Karpas-422 (cell line): ENCODE data around the gene SMIM17. TPM values are rescaled to one million over a fixed set of nuclear protein-coding genes. Genes with fewer than 3 reads are reported as not detected.

Source experiments
- DNase-seq: peaks from one replicate; pipeline ENCODE4 v3.0.0-alpha.2; 2015
- H2AFZ ChIP-seq: fragments of 200-600 bp; sonication (generic); 2 replicates; pipeline ENCODE4 v1.6.1; 2014; ENCODE audit warnings: antibody characterized with exemption, low read length, mixed read lengths
- H3K27ac ChIP-seq: fragments of 200-600 bp; sonication (generic); 2 replicates; pipeline ENCODE4 v1.5.1; 2014; ENCODE audit warnings: mild to moderate bottlenecking, low read length, moderate library complexity
- H3K27me3 ChIP-seq: fragments of 200-600 bp; sonication (generic); 2 replicates; pipeline ENCODE4 v1.6.1; 2014; ENCODE audit warnings: low read length, mixed read lengths
- H3K36me3 ChIP-seq: fragments of 200-600 bp; sonication (generic); 2 replicates; pipeline ENCODE4 v1.6.1; 2014; ENCODE audit warnings: low read length, mixed read lengths; ENCODE audit not compliant: insufficient read depth
- H3K4me1 ChIP-seq: fragments of 200-600 bp; sonication (generic); 2 replicates; pipeline ENCODE4 v1.6.1; 2014; ENCODE audit warnings: mild to moderate bottlenecking, low read length, mixed read lengths
- H3K4me2 ChIP-seq: fragments of 200-600 bp; sonication (generic); 2 replicates; pipeline ENCODE4 v1.6.1; 2014; ENCODE audit warnings: low read length, low read depth, mild to moderate bottlenecking; ENCODE audit not compliant: poor library complexity, severe bottlenecking
- H3K4me3 ChIP-seq: fragments of 200-600 bp; sonication (generic); 2 replicates; pipeline ENCODE4 v1.5.1; 2014; ENCODE audit warnings: mild to moderate bottlenecking, antibody characterized with exemption, low read length, mixed read lengths
- H3K79me2 ChIP-seq: fragments of 200-600 bp; sonication (generic); 2 replicates; pipeline ENCODE4 v1.6.1; 2014; ENCODE audit warnings: mild to moderate bottlenecking, low read length, mixed read lengths
- H3K9ac ChIP-seq: fragments of 200-600 bp; sonication (generic); 2 replicates; pipeline ENCODE4 v1.6.0; 2014; ENCODE audit warnings: low read length
- H3K9me2 ChIP-seq: fragments of 200-600 bp; sonication (generic), shearing (Covaris generic); replicated peaks from 2 replicates; pipeline ENCODE4 v1.6.0; 2014; ENCODE audit warnings: mild to moderate bottlenecking, low read length, moderate library complexity; ENCODE audit not compliant: insufficient read depth
- H3K9me3 ChIP-seq: fragments of 300-700, 200-600 bp; sonication (generic); 2 replicates; pipeline ENCODE4 v1.6.1; 2014; ENCODE audit warnings: low read length, mixed read lengths
- H4K20me1 ChIP-seq: fragments of 200-600 bp; sonication (generic); 2 replicates; pipeline ENCODE4 v1.6.1; 2014; ENCODE audit warnings: mild to moderate bottlenecking, antibody characterized with exemption, low read length, low read depth; ENCODE audit not compliant: insufficient read depth
- total RNA-seq: library from RNA; depleted of rRNA; stranded (reverse); fragments of >200 nt; shearing (Covaris generic); gene quantifications from 2 replicates; pipeline ENCODE4 v1.2.3, GENCODE V29; 2014; ENCODE audit warnings: low replicate concordance

The SMIM17 gene
- total RNA-seq, 1 experiment from 2014 or later: 0.19 TPM

GRCh38 chr19:56678205-56678604, 35.2 kb downstream of the SMIM17 start:
- Histone ChIP-seq H3K9me2 (no peaks in the 10 kb centered on the region), H3K79me2 (no peaks in the 10 kb centered on the region), H3K9ac (no peak overlapping the region), H3K4me3 (no peak overlapping the region), H3K4me1 (no peaks in the 10 kb centered on the region), H3K9me3 (peaks cover 18% of the 10 kb centered on the region), H3K36me3 (no peaks in the 10 kb centered on the region), H2AFZ (no peak overlapping the region), H3K4me2 (no peak overlapping the region), H3K27me3 (no peaks in the 10 kb centered on the region), H4K20me1 (no peaks in the 10 kb centered on the region), H3K27ac (no peak overlapping the region)
- DNase-seq: no peak

- H3K36me3 ChIP-seq: no peaks in the 10 kb centered on the region
- H3K4me1 ChIP-seq: no peaks in the 10 kb centered on the region
- H4K20me1 ChIP-seq: no peaks in the 10 kb centered on the region
- H3K27me3 ChIP-seq: no peaks in the 10 kb centered on the region
- H3K9ac ChIP-seq: no peak overlapping the region
- no peaks in the 10 kb centered on the region for H3K79me2 ChIP-seq
- H2AFZ ChIP-seq: no peak overlapping the region
- DNase-seq: no peak
- H3K9me2 ChIP-seq: no peaks in the 10 kb centered on the region
- no peak overlapping the region for H3K27ac ChIP-seq
- no peak overlapping the region for H3K4me2 ChIP-seq
- H3K9me3 ChIP-seq: peaks cover 12% of the 10 kb centered on the region
- no peak overlapping the region for H3K4me3 ChIP-seq
These were observed 38.7 kb downstream of the SMIM17 start for GRCh38 chr19:56681702-56682101.

- H3K9ac ChIP-seq: no peak overlapping the region
- no peaks in the 10 kb centered on the region for H3K4me1 ChIP-seq
- H3K79me2 ChIP-seq: no peaks in the 10 kb centered on the region
- H3K9me2 ChIP-seq: no peaks in the 10 kb centered on the region
- no peak for DNase-seq
- H2AFZ ChIP-seq: no peak overlapping the region
- H3K9me3 ChIP-seq: peaks cover 13% of the 10 kb centered on the region
- H3K27me3 ChIP-seq: no peaks in the 10 kb centered on the region
- no peaks in the 10 kb centered on the region for H4K20me1 ChIP-seq
- H3K4me2 ChIP-seq: no peak overlapping the region
- H3K36me3 ChIP-seq: no peaks in the 10 kb centered on the region
- no peak overlapping the region for H3K4me3 ChIP-seq
- H3K27ac ChIP-seq: no peak overlapping the region
These were observed 40.2 kb downstream of the SMIM17 start for GRCh38 chr19:56683116-56683515.

GRCh38 chr19:56687031-56687430, 44.1 kb downstream of the SMIM17 start:
- Histone ChIP-seq H3K9ac (no peak overlapping the region), H3K9me3 (peaks cover 3% of the 10 kb centered on the region; the same call in 1 of the 2 replicates)

GRCh38 chr19:56689198-56689597, 46.2 kb downstream of the SMIM17 start:
- peak; percentile 47 for DNase-seq
- Histone ChIP-seq H3K4me1 (no peaks in the 10 kb centered on the region), H3K36me3 (no peaks in the 10 kb centered on the region), H3K27ac (no peak overlapping the region), H3K79me2 (no peaks in the 10 kb centered on the region), H3K4me3 (no peak overlapping the region), H3K9me3 (peaks cover 7% of the 10 kb centered on the region), H2AFZ (no peak overlapping the region), H3K9ac (no peak overlapping the region), H3K27me3 (no peaks in the 10 kb centered on the region; the same call in 1 of the 2 replicates), H4K20me1 (no peaks in the 10 kb centered on the region), H3K4me2 (no peak overlapping the region), H3K9me2 (no peaks in the 10 kb centered on the region)

More at GRCh38 chr19:56687031-56687430, 44.1 kb downstream of the SMIM17 start:
- Histone ChIP-seq H3K4me1 (no peaks in the 10 kb centered on the region), H4K20me1 (no peaks in the 10 kb centered on the region), H2AFZ (no peak overlapping the region), H3K36me3 (no peaks in the 10 kb centered on the region), H3K27me3 (no peaks in the 10 kb centered on the region), H3K79me2 (no peaks in the 10 kb centered on the region), H3K4me2 (no peak overlapping the region), H3K4me3 (no peak overlapping the region), H3K27ac (no peak overlapping the region), H3K9me2 (no peaks in the 10 kb centered on the region)
- no peak for DNase-seq

GRCh38 chr19:56690670-56691069, 47.7 kb downstream of the SMIM17 start:
- no peak overlapping the region for H3K9ac ChIP-seq
- peaks cover 7% of the 10 kb centered on the region for H3K9me3 ChIP-seq

GRCh38 chr19:56692206-56692895, 49.4 kb downstream of the SMIM17 start:
- Histone ChIP-seq H3K36me3 (no peaks in the 10 kb centered on the region), H3K9me2 (no peaks in the 10 kb centered on the region), H3K4me3 (no peak overlapping the region), H3K9ac (no peak overlapping the region), H3K9me3 (peaks cover 7% of the 10 kb centered on the region), H4K20me1 (no peaks in the 10 kb centered on the region), H3K4me2 (no peak overlapping the region), H2AFZ (no peak overlapping the region), H3K27me3 (no peaks in the 10 kb centered on the region; the same call in 1 of the 2 replicates), H3K27ac (no peak overlapping the region), H3K4me1 (no peaks in the 10 kb centered on the region), H3K79me2 (no peaks in the 10 kb centered on the region)
- DNase-seq: no peak

More at GRCh38 chr19:56690670-56691069, 47.7 kb downstream of the SMIM17 start:
- Histone ChIP-seq H3K4me2 (no peak overlapping the region), H2AFZ (no peak overlapping the region), H3K79me2 (no peaks in the 10 kb centered on the region), H3K4me1 (no peaks in the 10 kb centered on the region), H3K27me3 (no peaks in the 10 kb centered on the region; the same call in 1 of the 2 replicates), H3K9me2 (no peaks in the 10 kb centered on the region), H3K27ac (no peak overlapping the region), H4K20me1 (no peaks in the 10 kb centered on the region), H3K4me3 (no peak overlapping the region), H3K36me3 (no peaks in the 10 kb centered on the region)
- no peak for DNase-seq

- Histone ChIP-seq H3K4me3 (no peak overlapping the region), H3K27me3 (no peaks in the 10 kb centered on the region), H3K4me2 (no peak overlapping the region), H3K9me2 (no peaks in the 10 kb centered on the region), H3K79me2 (no peaks in the 10 kb centered on the region), H3K4me1 (no peaks in the 10 kb centered on the region), H3K36me3 (no peaks in the 10 kb centered on the region), H3K9me3 (peaks cover 28% of the 10 kb centered on the region), H2AFZ (no peak overlapping the region), H3K9ac (no peak overlapping the region), H4K20me1 (no peaks in the 10 kb centered on the region), H3K27ac (no peak overlapping the region)
- DNase-seq: no peak
These were observed 56.6 kb downstream of the SMIM17 start for GRCh38 chr19:56699552-56699951.
